ENCODE measurements around the gene RPS6KA5. TPM values are rescaled to one million over a fixed set of nuclear protein-coding genes. Genes with fewer than 3 reads are reported as not detected.

The RPS6KA5 gene
- total RNA-seq, 2 donors from 2014 or later: 35.4 to 42.0 TPM

DNA sequence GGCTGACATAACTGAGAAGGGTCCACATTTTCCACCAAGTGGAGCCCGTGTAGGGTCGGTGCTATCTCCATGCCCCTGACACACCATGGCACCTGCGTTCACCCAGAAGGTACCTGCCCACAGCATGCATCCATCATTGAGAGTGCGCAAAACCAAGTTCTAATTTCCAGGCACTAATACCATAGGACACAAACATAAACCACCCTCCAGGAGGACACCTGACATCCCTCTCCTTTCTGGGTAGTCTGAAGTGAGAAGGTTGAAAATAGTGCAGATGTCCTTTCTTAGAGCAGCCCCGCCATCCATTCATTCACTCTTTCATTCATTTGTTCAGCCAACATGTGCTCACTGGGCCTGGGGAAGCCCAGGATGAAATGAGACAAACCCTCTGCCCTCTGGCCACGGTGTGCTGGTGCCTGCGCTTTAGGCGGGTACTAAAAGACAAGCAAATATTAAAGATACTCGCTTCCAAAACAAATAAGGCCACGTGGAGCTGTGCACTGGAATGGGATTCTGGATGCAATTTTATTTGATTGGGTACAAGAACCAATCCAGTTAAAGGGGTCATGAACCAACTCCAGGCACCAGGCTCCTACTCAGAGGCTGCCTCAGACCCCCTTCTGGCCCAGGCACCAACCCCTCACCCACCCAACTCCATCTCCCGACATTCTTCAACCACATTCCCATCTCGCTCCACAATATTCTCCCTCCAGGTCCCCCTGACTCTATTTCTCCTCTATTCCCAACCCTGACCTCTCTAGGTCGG lies 245.5 kb downstream of the RPS6KA5 start:
- Mint-ChIP-seq H3K27me3 (no peaks in the 10 kb centered on the region), H3K4me3 (peak overlapping the region; percentile 89), H3K36me3 (ENCODE audit: low read depth) (no peaks in the 10 kb centered on the region), H3K4me1 (peaks cover 8% of the 10 kb centered on the region), H3K27ac (peak overlapping the region; percentile 82)
- no peak for DNase-seq
- no peak for ATAC-seq
- H3K9me3 ChIP-seq (ENCODE audit: control insufficient read depth, low read length, poor library complexity, severe bottlenecking): no peaks in the 10 kb centered on the region

- no peak for ATAC-seq
Measured at GRCh38 chr14:90813442-90813841, 247.0 kb downstream of the RPS6KA5 start.

GRCh38 chr14:90812109-90812508 lies 248.3 kb downstream of the RPS6KA5 start:
- Mint-ChIP-seq H3K4me3 (no peak overlapping the region), H3K27ac (peak overlapping the region; percentile 66), H3K4me1 (peaks cover 5% of the 10 kb centered on the region), H3K27me3 (no peaks in the 10 kb centered on the region), H3K36me3 (ENCODE audit: low read depth) (no peaks in the 10 kb centered on the region)
- DNase-seq (no peak), ATAC-seq (no peak)
- no peaks in the 10 kb centered on the region for H3K9me3 ChIP-seq (ENCODE audit: control insufficient read depth, low read length, poor library complexity, severe bottlenecking)

More at GRCh38 chr14:90813442-90813841, 247.0 kb downstream of the RPS6KA5 start:
- Mint-ChIP-seq H3K27ac (peak overlapping the region; percentile 67), H3K27me3 (no peaks in the 10 kb centered on the region), H3K4me1 (peaks cover 5% of the 10 kb centered on the region), H3K36me3 (ENCODE audit: low read depth) (no peaks in the 10 kb centered on the region), H3K4me3 (no peak overlapping the region)
- no peaks in the 10 kb centered on the region for H3K9me3 ChIP-seq (ENCODE audit: control insufficient read depth, low read length, poor library complexity, severe bottlenecking)
- DNase-seq: no peak

DNA sequence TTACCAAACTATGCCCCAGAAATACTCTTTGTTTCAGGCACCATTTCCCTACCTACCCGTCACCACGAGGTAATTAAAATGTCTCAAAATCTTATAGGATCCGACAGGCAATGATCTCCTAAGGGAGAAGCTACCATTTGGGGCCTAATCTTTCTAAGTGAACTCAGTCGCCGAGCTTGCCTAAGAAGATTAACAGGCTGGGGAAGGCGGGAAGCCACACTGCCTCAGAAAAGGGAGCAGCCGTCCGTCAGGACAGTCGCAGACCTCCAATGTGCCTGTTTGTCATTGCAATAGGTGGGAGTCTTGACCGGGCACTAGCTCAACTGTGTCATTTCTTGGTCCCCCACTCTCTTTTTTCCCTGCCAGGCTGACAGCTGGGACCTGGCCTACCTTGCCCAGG lies 248.8 kb downstream of the RPS6KA5 start:
- Mint-ChIP-seq H3K27me3 (no peaks in the 10 kb centered on the region), H3K36me3 (ENCODE audit: low read depth) (no peaks in the 10 kb centered on the region), H3K4me1 (peaks cover 5% of the 10 kb centered on the region), H3K27ac (peak overlapping the region; percentile 66), H3K4me3 (no peak overlapping the region)
- DNase-seq: no peak
- no peaks in the 10 kb centered on the region for H3K9me3 ChIP-seq (ENCODE audit: control insufficient read depth, low read length, poor library complexity, severe bottlenecking)
- no peak for ATAC-seq

GRCh38 chr14:90810806-90811205 lies 249.6 kb downstream of the RPS6KA5 start:
- no peaks in the 10 kb centered on the region for H3K27me3 Mint-ChIP-seq
- DNase-seq (no peak), ATAC-seq (no peak)
- peaks cover 5% of the 10 kb centered on the region for H3K4me1 Mint-ChIP-seq
- H3K36me3 Mint-ChIP-seq (ENCODE audit: low read depth): no peaks in the 10 kb centered on the region
- no peaks in the 10 kb centered on the region for H3K9me3 ChIP-seq (ENCODE audit: control insufficient read depth, low read length, poor library complexity, severe bottlenecking)
- H3K4me3 Mint-ChIP-seq: no peak overlapping the region
- H3K27ac Mint-ChIP-seq: no peak overlapping the region

GRCh38 chr14:90809530-90810312 lies 250.7 kb downstream of the RPS6KA5 start:
- no peak for ATAC-seq
- H3K36me3 Mint-ChIP-seq (ENCODE audit: low read depth): no peaks in the 10 kb centered on the region
- no peak overlapping the region for H3K27ac Mint-ChIP-seq
- peaks cover 3% of the 10 kb centered on the region for H3K4me1 Mint-ChIP-seq
- DNase-seq: no peak
- H3K27me3 Mint-ChIP-seq: no peaks in the 10 kb centered on the region
- no peaks in the 10 kb centered on the region for H3K9me3 ChIP-seq (ENCODE audit: control insufficient read depth, low read length, poor library complexity, severe bottlenecking)
- no peak overlapping the region for H3K4me3 Mint-ChIP-seq

DNA sequence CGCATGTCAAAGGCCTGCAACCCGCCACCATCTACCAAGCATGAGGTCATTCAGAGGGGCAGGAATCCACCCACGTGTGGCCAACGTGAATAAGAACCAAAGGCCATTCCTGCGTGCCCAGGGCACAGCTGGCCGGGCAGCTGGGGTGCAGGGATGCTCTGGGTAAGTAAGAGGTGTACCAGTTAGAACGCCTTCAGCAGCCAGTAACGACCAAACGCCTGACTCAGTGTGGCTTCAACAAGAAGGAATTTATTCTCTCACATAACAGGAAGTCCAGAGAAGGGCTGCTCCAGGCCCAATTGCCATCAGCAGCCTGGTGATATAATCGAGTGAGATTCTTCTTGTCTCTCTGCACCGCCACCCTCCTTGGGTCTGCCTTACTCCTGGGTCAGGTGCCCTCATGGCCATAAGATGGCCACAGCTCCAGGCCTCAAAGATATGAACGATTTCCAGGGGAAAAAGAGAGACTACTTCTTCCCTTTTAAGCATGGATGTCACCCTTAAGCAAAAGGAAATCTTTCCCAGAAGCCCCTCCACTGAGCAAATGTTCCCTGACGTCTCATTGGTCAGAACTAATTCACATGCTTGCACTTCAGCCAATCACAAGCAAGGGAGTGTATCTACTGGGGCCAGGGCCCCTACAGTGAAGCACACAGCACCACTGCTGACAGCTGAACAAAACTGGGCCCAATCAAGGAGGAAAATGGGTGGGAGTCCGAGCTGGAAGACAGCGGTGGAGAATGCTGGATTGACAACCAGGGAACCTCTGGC lies 251.5 kb downstream of the RPS6KA5 start:
- H3K36me3 Mint-ChIP-seq (ENCODE audit: low read depth): no peaks in the 10 kb centered on the region
- no peak for DNase-seq
- no peak overlapping the region for H3K27ac Mint-ChIP-seq
- no peaks in the 10 kb centered on the region for H3K27me3 Mint-ChIP-seq
- no peaks in the 10 kb centered on the region for H3K4me1 Mint-ChIP-seq
- no peaks in the 10 kb centered on the region for H3K9me3 ChIP-seq (ENCODE audit: control insufficient read depth, low read length, poor library complexity, severe bottlenecking)
- ATAC-seq: no peak
- H3K4me3 Mint-ChIP-seq: no peak overlapping the region

GRCh38 chr14:90807060-90807459 lies 253.4 kb downstream of the RPS6KA5 start:
- H3K9me3 ChIP-seq (ENCODE audit: control insufficient read depth, low read length, poor library complexity, severe bottlenecking): no peaks in the 10 kb centered on the region
- peak overlapping the region; percentile 74 for H3K27ac Mint-ChIP-seq
- ATAC-seq (no peak), DNase-seq (no peak)
- no peaks in the 10 kb centered on the region for H3K36me3 Mint-ChIP-seq (ENCODE audit: low read depth)
- no peaks in the 10 kb centered on the region for H3K27me3 Mint-ChIP-seq
- no peak overlapping the region for H3K4me3 Mint-ChIP-seq
- no peaks in the 10 kb centered on the region for H3K4me1 Mint-ChIP-seq

DNA sequence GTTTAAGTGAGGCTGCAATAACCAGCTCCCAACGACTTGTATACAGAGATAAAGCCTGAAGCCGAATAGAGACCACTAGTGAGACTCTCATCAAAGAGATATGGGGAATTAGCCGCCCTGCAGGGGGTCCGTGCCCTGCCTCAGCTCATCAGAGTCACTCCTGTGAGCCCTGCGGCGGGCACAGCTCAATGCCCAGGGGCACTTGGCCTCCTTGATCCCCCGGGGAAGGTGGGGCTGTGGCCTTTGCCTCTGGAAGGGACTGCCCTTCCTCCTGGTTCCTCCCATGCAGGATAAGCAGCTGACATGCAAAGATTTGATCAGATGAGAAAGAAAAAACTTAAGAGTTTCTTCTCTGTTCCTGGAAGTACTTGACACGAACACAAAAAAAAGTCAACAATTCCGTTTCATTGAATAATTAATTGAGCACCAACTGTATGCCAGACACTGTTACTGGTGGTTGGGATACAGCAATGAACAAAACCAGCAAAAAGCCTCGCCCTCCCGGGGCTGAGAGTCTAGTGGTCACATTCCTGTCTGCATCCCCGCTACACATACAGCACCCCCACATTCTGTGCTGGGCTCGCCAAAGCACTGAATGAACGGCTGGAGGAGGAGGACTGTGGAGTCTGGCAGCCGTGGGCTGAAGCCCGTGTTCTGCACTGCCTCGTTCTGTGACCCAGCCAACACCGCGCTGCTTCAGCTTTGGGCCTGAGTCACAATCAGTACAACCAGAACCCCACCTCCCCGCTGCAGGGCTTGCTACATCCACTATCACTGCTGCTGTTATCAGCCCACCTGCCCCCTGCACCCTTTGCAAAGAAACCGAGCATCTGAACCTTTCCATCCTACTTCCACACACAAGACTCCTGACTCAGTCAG lies 254.5 kb downstream of the RPS6KA5 start:
- ATAC-seq: no peak
- H3K4me1 Mint-ChIP-seq: peaks cover 4% of the 10 kb centered on the region
- no peaks in the 10 kb centered on the region for H3K9me3 ChIP-seq (ENCODE audit: control insufficient read depth, low read length, poor library complexity, severe bottlenecking)
- no peaks in the 10 kb centered on the region for H3K36me3 Mint-ChIP-seq (ENCODE audit: low read depth)
- peak overlapping the region; percentile 74 for H3K27ac Mint-ChIP-seq
- H3K4me3 Mint-ChIP-seq: no peak overlapping the region
- no peak for DNase-seq
- no peaks in the 10 kb centered on the region for H3K27me3 Mint-ChIP-seq

GRCh38 chr14:90805084-90805391 lies 255.4 kb downstream of the RPS6KA5 start:
- ATAC-seq (no peak), DNase-seq (no peak)
- H3K4me1 Mint-ChIP-seq: peaks cover 7% of the 10 kb centered on the region
- H3K27ac Mint-ChIP-seq: no peak overlapping the region
- H3K27me3 Mint-ChIP-seq: no peaks in the 10 kb centered on the region
- H3K36me3 Mint-ChIP-seq (ENCODE audit: low read depth): peaks cover 3% of the 10 kb centered on the region
- no peak overlapping the region for H3K4me3 Mint-ChIP-seq
- H3K9me3 ChIP-seq (ENCODE audit: control insufficient read depth, low read length, poor library complexity, severe bottlenecking): no peaks in the 10 kb centered on the region

DNA sequence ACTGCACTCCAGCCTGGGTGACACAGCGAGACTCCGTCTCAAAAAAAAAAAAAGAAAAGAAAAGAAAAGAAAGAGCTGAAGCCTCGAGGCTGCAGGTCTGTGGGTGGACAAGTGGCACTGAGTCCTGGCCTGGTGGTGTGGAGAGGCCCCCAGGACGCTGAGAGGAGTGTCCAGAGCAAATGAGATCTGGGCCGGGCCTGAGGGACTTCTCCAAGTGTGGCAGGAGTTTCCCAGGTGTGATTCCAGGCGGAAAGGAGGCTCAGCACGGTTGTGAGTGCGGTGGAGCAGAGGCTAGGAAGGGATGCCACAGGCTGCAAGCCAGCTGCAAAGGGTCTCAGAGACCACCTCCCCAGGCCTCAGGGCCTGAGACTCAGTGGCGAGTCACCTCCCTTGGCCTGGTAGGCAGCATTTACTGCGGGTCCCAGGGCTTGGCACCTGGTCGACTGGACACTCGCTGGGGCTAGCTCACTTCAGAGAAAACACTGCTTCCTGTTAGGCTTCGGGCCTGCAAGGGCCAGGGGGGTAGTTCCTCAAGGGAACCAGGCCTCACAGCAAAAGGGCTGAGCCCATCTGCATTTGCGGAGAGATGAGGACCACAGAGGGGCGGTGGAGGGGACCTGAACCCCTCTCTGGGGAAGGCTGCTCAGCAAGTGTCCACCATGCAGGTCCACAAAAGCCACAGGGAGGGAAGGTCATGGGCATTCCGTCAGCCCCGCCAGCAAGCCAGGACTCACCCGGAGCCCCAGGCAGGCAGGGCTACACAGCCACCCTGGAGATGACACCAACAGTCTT lies 256.0 kb downstream of the RPS6KA5 start:
- Mint-ChIP-seq H3K27ac (peak overlapping the region; percentile 29), H3K4me3 (no peak overlapping the region), H3K27me3 (peaks cover under 1% of the 10 kb centered on the region), H3K4me1 (peaks cover 9% of the 10 kb centered on the region), H3K36me3 (ENCODE audit: low read depth) (peaks cover 4% of the 10 kb centered on the region)
- no peaks in the 10 kb centered on the region for H3K9me3 ChIP-seq (ENCODE audit: control insufficient read depth, low read length, poor library complexity, severe bottlenecking)
- ATAC-seq: no peak
- DNase-seq: no peak

- peaks cover 4% of the 10 kb centered on the region for H3K36me3 Mint-ChIP-seq (ENCODE audit: low read depth)
- no peak overlapping the region for H3K27ac Mint-ChIP-seq
- H3K27me3 Mint-ChIP-seq: peaks cover 7% of the 10 kb centered on the region
- no peak overlapping the region for H3K4me3 Mint-ChIP-seq
- peaks cover 15% of the 10 kb centered on the region for H3K4me1 Mint-ChIP-seq
- DNase-seq (no peak), ATAC-seq (no peak)
- H3K9me3 ChIP-seq (ENCODE audit: control insufficient read depth, low read length, poor library complexity, severe bottlenecking): no peaks in the 10 kb centered on the region
Measured at GRCh38 chr14:90803249-90803648, 257.2 kb downstream of the RPS6KA5 start.
